ENCODE data around the gene PSMB5. TPM values are rescaled to one million over a fixed set of nuclear protein-coding genes. Genes with fewer than 3 reads are reported as not detected.

Gene PSMB5
- total RNA-seq, 1 donor from 2014 or later, result 149 TPM

DNA sequence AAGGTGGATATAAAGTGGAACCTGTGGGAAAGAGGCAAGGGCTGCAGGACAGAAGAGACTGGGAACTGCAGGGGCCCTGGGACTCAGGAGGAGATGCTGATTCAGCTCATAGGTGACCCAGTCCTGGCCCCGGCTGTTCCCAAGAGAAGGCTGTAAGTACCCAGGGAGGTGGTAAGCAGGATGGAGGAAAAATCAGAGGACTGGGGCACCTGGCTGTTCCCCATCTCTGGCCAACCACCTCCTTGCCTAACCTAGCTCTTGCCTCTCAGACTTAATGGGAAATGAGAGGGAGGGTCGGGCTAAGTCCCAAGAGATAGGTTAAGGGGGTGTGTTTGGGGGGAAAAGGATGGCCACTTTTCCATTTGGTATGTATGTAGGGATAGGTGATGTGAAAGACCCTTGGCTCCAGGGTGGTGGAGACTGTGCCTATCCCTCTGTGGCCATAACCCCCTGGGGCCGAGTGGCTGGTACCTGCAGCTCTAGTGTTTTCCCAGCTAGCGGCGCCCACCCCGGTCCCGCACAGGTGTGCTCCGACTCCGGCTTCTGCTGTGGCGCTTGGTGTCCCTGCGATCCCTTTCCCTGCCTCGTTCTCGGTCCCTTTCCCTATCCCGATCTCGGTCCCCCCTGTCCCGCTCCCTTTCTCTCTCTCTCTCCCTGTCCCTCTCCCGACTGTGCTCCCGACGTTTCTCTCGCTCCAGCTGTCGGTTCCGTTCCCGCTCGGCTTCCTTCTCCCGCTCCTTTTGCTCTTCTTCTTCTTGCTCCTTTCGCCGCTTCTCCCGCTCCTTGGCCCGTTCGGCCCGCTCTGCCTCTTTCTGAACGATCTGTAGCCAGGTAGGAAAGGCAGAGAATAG, 24.2 kb upstream of the PSMB5 start:
- DNase-seq, result no peak

GRCh38 chr14:23057757-23058653, 23.3 kb upstream of the PSMB5 start:
- no peak for DNase-seq

GRCh38 chr14:23056956-23057756, 22.5 kb upstream of the PSMB5 start, which contains the start of gene CDH24:
CDH24 (minus strand) TSS chr14:23057520; CDS start chr14:23055733, 1,787 bp downstream.
- DNase-seq, result no peak

DNA sequence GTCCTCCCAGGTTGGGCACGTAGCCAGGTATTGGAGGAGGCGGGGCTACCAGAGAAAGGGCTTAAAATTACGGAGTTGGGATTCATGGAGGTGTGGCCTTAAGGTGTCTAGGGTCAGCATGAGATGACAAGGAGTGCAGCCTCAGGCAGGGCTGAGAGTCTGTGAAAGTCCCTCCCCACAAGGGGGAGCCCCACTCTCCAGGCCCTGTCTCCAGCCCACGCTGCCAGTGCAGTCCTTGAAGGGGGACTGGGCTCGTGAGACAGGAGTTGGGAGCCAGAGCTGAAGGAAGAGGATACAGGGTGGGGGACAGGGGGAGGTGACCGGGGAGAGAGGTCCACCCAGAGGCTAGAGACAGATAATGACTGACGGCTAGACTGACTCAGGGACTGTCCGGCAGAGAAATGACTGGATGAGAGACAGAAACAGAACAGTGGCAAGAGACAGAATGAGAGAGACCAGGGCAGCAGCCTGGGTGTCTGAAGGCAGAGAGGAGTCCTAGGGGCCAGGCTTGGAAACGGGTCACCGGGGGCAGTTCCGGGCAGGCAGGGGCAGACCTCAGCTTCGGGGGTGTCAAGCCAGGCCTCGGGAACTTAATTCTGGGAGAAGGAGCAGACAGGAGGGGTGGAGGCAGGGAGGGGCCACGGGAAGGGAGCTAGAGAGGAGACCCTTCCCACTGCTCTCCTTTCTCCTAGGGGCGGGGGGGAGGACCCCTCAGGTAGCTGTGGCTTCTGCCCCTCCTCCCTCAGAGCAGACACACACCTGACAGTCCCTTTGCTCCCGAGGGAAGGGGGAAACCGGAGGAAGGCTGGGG, 21.6 kb upstream of the PSMB5 start:
- DNase-seq, result no peak

DNA sequence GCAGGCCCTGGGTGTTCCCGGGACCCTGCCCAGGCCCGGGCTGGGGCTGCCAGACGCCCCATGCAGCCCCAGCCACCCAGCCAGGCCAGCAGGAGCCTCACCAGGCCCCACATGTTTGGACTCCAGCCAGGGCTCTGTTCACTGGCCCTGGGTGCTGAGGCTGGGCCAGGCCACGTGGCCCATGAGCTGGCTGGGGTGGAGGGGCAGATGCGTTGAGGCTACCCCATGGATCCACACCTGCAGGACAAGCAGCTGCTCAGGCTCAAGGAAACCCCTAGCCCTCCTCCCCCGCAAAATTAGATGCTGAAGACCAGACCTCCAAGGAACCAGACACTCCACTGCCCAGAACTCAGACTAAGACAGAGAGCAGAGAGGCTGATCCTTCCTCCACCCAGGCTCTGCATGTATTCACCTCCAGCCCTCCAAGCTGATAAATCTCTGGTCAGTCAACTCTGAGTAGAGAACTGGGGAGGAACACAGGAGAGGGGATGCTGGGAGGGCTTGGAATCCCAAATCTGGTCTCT, 21.0 kb upstream of the PSMB5 start:
- no peak for DNase-seq

DNA sequence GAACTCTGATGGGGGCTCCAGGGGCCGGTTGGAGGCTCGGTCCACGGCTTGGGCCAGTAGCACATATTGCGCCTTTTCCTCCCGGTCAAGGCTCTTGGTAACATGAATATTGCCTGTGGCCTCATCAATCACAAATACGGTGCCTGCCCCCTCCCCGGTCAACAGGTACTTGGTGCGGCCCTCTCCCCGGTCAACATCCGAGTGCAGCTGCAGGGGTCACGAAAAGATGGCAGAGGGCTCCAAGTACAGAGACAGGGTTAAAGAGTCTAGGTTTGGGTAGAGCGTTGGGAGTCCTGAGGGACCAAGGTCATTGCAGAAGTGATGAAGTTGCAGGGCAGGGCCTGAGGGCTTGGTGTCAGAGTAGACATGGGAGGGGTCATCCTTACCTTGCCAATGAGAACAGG, 20.4 kb upstream of the PSMB5 start:
- no peak for DNase-seq

DNA sequence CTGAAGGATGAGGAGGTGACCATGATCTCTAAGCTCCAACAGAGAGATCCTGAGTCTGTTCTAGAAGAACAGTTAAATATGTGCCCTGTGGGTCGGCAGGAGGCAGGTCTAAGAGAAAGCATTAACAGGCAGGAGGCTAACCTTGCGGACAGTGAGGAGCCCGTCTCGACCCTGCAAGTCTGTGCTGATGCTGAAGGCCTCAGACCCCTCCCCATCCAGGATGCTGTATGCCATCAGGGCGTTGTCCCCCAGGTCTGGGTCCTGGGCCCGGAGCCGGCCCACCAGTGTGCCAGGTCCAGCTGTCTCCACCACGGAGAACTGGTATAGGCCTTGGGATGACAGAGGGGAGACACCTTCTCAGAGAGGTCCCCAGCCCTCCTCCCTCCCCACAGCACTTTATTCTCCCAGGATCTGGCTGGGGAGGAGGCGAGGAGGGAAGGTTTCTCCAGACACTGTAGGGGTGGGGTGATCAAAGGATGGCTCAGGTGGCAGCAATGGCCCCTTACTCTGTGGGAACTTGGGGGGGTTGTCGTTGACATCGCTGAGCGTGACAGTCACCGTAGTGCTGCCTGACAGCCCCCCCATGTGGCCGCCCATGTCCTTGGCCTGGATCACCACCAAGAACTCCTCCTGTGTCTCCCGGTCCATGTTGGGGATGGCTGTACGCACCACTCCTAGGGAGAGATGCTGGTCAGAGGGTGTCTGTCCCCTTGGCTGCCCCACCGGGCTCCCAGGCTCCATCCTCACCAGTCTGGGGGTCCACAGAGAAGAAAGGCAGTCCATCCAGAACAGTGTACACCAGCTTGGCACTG, 19.5 kb upstream of the PSMB5 start:
- no peak for DNase-seq

DNA sequence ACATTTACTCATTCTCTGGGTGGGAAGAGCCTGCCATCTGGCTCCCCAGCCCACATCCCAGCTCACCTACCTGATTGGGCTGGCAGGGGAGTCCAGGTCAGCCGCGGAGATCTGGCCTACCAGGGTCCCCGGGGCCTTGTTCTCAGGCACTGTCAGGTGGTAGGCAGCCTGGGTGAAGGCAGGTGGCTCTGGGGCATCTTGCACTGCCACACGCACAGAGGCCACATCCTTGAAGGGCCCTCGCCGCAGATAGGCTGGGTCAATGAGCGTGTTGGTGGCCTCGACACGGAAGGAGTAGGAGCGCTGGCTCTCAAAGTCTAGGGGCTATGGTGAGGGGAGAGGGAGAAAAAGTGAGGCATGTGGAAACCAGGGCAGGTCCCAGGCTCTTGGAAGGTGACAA, 18.7 kb upstream of the PSMB5 start:
- no peak for DNase-seq

DNA sequence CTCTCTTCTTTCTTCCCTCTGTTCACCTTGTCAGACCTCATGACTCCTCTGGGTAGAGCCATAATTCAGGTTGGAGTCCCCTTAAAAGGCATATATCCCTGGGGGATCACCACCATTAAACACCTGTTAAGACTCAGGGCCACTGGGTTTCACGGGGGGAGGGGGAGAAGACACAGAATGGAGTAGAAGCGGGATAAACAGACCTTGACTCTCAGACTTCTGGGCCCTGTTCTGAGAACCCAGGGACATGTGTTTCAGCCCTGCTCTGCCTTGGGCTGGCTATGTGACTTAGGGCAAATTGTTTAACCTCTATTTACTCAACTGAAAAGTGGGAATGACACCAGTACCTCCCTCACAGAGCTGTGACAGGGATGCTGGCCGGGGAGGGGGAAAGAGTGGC, 18.0 kb upstream of the PSMB5 start:
- DNase-seq, result no peak

- DNase-seq, result no peak
Observed at GRCh38 chr14:23052182-23052623, 17.5 kb upstream of the PSMB5 start.

GRCh38 chr14:23051141-23052057, 16.7 kb upstream of the PSMB5 start:
- no peak for DNase-seq

- no peak for DNase-seq
Observed at GRCh38 chr14:23049011-23049410, 14.3 kb upstream of the PSMB5 start.

GRCh38 chr14:23047751-23048693, 13.3 kb upstream of the PSMB5 start:
- DNase-seq, result no peak

DNA sequence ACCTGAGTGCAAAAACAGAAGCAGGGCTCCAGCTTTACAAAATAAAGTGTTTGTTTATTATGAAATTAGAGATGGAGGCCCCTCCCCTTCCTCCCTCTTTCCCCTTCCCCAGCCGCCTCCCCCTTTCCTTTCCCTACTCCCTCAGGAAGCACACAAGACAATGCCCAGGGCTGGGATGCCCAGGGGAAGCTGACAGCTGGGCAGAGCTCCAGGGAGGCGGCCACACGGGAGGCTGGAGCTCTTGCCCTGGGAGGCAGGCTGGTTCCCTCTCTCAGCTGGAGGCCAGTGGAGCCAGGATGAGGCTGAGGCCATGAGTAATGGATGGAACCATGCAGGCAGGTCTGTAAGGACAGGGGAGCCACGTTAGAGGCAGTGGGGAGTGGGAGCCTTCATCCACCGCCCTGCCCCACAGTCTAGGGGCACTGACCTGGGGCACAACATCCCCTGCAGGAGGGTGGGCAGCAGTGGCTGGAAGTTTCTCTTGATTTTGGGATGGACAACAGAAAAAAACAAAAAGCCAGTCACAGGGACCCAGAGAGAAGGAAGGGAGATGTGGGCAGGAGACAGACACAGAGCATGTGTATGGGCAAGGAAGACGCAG, 12.4 kb upstream of the PSMB5 start:
- no peak for DNase-seq

DNA sequence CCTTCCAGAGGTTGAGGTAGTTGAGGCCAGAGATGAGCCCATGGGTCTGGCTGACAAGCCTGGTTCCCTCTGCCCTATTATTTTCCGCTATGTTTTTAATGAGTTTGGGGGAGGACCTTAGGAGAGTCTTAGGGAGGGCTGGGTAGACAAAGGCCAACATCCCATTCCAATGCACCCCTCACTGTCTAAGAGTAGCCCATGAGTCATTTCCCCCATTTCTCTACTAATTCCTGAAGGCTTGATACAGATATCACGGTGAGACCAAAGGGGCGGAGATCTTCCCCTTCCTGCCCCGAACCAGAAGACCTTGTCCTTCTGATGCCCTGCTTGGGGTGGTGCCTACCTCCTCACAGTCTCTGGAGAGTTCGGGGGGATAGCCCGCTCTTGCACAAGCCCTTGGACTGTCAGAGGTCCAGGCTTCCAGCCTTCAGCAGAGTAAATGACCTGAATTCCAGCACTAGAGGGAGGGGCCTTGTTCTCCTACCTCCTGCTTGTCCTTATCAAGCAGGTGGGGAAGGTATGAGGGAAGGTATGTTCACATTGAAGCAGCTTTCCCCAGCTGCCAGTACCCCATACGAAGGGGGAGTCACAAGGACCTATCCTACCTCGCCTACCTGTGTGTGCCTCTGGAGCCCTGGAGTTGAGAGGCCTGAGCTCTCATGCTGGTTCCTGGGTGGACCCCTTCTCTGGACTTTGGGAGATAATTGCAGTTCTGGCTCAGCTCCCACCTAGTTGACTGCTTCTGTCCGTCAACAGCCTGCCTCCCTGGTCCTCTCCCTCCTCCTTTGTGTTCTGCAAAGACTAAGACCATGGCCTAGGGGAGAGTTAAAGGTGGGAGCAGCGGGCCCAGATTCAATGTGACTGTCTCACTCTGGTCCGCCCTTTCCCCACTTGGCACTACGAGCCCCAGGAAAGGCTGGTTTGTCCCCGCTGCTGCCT, 11.0 kb upstream of the PSMB5 start:
- DNase-seq, result no peak

DNA sequence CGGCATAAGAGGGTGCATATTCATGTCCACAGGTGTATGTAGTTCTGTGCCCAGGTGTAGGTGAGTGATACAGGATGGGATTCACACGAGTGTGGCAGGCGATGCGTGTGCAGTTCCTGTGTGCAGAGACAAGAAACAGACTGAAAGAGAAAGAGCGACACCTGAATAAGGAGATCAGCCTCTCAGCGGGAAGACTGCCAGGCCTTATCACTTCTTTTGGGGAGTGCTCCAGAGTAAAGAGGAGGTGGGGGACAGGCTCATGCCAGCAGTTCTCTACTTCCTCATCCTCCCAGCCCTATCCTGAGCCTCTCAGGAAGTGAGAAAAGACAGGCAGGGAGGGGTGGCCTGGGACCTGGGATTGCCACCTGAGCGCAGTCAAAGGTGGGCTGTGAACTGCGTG, 10.1 kb upstream of the PSMB5 start:
- no peak for DNase-seq

Measured in occipital lobe (tissue), 2 donors.